Activated T-helper 1 cell treated with anti-CD3 and anti-CD28 coated beads, Interleukin-2, amount 50 U/mL, for 16 hours (primary cell): ENCODE measurements around the gene C1QB.

ENCODE experiments used
- DNase-seq, 2 donors: peaks; one replicate each; pipeline ENCODE4 v3.0.0-alpha.2; 2020; ENCODE audit warnings: low read depth in 1 of 2, low spot score in 1 of 2

The C1QB gene

GRCh38 chr1:22633697-22634463 is 19.2 kb upstream of the C1QB start:
- no peak for DNase-seq

- DNase-seq = no peak
Measured at GRCh38 chr1:22635436-22635835, 17.6 kb upstream of the C1QB start.

GRCh38 chr1:22636353-22636752 is 16.7 kb upstream of the C1QB start, which contains the start of gene C1QA:
Gene C1QA (plus strand): TSS chr1:22636628. CDS start chr1:22637617, 989 bp downstream.
- DNase-seq = no peak

- no peak for DNase-seq
Measured at GRCh38 chr1:22636927-22637326, 16.1 kb upstream of the C1QB start.

- no peak for DNase-seq
Measured at GRCh38 chr1:22637907-22638445, 15.1 kb upstream of the C1QB start.

DNA sequence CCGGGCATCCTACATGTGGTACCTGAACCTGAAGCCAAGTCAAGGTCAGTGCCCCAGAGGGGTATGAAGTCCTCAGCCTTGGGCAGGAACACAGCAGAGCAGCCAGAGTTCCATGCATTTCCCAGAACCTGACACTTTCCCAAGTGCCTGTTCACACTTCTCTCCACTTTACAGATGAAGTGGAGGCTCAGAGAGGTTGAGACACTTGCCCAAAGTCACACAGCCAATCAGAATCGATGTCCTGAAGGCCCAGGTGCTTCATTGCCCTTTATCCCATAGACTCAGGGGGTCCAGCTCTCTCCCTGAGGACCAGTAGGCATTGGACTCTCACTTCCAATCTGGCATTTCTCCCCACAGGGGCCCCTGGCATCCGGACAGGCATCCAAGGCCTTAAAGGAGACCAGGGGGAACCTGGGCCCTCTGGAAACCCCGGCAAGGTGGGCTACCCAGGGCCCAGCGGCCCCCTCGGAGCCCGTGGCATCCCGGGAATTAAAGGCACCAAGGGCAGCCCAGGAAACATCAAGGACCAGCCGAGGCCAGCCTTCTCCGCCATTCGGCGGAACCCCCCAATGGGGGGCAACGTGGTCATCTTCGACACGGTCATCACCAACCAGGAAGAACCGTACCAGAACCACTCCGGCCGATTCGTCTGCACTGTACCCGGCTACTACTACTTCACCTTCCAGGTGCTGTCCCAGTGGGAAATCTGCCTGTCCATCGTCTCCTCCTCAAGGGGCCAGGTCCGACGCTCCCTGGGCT is 14.4 kb upstream of the C1QB start:
- no peak for DNase-seq

DNA sequence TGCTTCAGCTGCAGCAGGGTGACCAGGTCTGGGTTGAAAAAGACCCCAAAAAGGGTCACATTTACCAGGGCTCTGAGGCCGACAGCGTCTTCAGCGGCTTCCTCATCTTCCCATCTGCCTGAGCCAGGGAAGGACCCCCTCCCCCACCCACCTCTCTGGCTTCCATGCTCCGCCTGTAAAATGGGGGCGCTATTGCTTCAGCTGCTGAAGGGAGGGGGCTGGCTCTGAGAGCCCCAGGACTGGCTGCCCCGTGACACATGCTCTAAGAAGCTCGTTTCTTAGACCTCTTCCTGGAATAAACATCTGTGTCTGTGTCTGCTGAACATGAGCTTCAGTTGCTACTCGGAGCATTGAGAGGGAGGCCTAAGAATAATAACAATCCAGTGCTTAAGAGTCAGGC is 13.8 kb upstream of the C1QB start:
- no peak for DNase-seq

GRCh38 chr1:22641247-22641646 is 11.8 kb upstream of the C1QB start:
- no peak for DNase-seq

GRCh38 chr1:22641906-22642636 is 11.0 kb upstream of the C1QB start:
- DNase-seq = peak; percentile 42

GRCh38 chr1:22643381-22643780 is 9.7 kb upstream of the C1QB start, which contains the start of gene C1QC:
Gene C1QC (plus strand): TSS chr1:22643633. CDS start chr1:22644024, 391 bp downstream.
- DNase-seq = no peak

DNA sequence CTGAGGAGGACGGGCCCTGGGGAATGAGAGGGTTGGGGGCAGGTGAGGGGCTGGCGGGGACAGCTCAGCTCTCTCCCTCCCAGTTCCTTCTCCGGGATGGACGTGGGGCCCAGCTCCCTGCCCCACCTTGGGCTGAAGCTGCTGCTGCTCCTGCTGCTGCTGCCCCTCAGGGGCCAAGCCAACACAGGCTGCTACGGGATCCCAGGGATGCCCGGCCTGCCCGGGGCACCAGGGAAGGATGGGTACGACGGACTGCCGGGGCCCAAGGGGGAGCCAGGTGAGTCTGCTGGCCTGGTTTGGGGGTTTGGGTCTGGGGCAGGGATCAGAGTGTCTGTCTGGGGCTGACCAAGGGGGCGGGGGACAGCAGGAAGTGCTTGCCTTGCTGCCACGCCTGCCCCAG is 9.1 kb upstream of the C1QB start:
- no peak for DNase-seq

DNA sequence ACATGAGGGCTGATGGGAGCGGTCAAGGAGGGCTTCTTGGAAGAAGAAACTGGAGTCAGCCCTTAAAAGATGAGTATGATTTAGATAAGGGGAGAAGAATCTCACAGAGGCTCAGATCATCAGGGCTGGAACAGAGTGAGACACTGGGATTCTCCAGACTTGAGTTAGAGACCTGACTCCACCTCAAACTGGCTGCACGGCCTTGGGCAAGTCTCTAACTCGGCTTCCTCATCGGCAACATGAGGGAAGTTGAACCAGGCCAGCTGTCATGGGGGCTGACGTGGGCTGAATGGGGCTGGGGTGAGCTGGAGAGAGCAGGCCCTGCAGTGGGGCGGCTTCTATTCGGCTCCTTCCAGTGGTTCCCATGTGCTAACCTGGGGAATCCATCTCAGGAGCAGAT is 7.1 kb upstream of the C1QB start:
- no peak for DNase-seq

- no peak for DNase-seq
Measured at GRCh38 chr1:22646384-22646783, 6.7 kb upstream of the C1QB start.

DNA sequence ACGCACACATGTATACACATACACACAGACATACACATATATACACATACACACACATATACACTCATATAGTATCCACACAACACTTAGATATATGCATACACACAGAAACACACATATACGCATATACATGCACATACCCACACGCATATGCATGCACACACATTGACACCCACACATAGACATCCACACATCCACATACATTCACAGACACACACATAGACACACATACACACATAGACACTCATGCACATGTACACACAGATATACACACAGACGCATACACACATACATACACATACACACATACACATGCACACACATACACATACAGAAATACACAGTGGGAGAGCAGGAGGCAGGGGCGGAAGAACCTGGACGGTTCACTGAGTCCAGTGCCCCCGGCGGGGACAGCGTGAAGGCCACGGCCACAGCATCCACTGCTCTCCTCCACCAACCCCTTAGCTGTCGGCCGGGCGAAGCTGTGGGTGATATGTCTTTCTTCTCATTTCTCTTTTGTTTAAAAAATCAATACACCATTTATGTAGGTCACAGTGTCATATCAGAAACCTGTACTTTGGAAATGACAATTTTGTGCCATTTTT is 2.8 kb upstream of the C1QB start:
- DNase-seq = no peak

DNA sequence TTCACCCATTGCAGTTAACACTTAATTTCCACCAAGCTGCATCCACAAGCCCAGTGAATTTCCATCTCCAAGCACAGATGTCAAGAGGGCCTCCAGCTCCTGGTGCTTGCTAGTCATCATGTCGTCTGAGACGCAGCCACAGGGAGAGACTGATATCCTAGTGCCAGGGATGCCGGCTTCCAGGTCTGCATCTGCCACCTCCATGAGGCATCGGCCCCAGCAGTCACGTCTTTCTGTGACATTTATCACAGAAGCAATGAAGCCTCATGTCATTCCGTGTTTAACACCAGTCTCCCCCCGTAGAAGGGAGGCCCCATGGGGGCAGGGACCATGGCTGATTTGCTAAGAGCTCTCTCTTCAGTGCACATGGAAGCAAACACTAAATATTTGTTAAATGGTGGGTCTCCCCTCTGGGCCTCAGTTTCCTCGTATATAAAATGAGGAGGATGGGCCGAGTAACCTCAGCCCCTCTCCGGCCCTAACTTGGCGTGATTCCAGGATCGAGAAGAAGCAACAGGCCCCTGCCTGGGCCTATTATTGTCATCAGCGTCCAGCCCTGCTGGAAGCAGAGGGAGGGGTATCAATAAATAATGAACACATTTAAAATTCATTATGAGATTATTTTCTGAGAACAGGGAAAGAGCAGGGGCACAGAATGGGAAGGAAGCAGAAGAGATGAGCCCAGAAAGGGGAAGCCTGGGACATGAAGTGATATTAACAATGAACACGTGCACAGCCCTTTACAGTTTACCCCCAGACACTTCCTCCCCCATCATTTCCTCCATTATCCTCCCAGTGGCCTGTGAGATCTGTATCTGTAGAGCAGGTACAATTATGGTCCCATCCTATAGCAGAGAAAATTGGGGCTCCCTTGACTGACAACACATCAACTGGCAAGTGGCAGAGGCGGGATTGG is 837 bp upstream of the C1QB start:
- no peak for DNase-seq

DNA sequence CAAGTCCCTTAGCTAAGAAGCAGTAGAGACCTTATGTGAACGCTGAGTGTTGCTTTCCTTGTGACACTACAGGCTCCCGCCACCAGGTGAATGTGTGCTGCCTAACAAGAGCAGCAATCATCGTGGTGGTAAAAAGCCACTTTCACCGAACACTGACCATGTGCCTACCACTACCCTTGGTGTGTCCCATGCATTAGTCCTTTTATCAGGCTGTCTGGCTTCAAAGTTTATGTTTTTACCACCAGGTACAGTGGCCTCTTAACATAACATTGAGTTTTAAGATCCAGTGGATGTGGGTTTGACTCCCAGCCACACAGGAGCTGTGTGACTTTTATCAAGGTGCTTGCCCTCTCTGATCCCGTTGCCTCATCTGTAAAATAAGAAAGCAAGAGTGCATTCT is 1.7 kb downstream of the C1QB start:
- no peak for DNase-seq

DNA sequence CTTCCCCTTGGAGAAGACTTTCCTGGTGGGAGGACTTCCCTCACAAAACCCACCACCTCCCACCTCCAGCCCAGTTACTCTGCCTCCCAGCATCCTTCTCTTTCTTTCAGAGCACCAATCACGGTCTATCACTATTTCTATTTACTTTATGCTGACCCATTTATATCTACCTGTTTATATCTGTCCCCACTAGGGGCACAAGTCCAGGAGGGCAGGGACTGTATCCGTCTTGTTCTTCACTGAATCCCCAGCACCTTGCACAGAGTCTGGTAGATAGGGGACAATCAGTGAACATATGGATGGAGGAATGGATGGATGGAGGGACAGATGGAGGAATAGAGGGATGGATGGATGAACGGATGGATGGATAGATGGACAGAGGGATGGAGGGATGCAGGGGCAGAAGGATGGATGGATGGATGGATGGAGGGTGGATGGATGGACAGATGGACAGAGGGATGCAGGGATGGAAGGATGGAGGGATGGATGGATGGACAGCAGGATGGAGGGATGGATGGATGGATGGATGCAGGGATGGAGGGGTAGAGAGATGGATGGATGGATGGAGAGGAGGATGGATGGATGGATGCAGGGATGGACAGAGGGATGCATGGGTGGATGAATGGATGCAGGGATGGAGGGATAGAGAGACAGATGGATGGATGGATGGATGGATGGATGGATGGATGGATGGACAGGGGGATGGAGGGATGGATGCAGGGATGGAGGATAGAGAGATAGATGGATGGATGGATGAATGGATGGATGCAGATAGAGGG is 5.5 kb downstream of the C1QB start:
- DNase-seq = no peak

GRCh38 chr1:22660716-22661241 is 7.7 kb downstream of the C1QB start:
- DNase-seq = no peak

- DNase-seq = no peak
Measured at GRCh38 chr1:22661880-22662279, 8.8 kb downstream of the C1QB start.
